NCI-H187 (cell line): ENCODE data around the gene ZNF346.

ENCODE experiments used
- DNase-seq, 2 experiments: peaks; one replicate each; lab custom pipeline; 2025; lab: John Stamatoyannopoulos, UW

Gene ZNF346

GRCh38 chr5:177117441-177118045 is 95.0 kb downstream of the ZNF346 start:
- DNase-seq: no peak

- no peak for DNase-seq
Measured at GRCh38 chr5:177122566-177122965, 100.1 kb downstream of the ZNF346 start.

- no peak for DNase-seq
Measured at GRCh38 chr5:177123789-177124485, 101.4 kb downstream of the ZNF346 start.

GRCh38 chr5:177124486-177124991 is 102.0 kb downstream of the ZNF346 start:
- DNase-seq: no peak

GRCh38 chr5:177126771-177127170 is 104.3 kb downstream of the ZNF346 start:
- DNase-seq: no peak

- no peak for DNase-seq
Measured at GRCh38 chr5:177128551-177128981, 106.1 kb downstream of the ZNF346 start.

GRCh38 chr5:177130211-177131018 is 107.9 kb downstream of the ZNF346 start:
- no peak for DNase-seq
